ENCODE measurements around the gene WEE1.

GRCh38 chr11:9594267-9595046 lies 21.0 kb downstream of the WEE1 start:
- TF ChIP-seq, protein P1, sequence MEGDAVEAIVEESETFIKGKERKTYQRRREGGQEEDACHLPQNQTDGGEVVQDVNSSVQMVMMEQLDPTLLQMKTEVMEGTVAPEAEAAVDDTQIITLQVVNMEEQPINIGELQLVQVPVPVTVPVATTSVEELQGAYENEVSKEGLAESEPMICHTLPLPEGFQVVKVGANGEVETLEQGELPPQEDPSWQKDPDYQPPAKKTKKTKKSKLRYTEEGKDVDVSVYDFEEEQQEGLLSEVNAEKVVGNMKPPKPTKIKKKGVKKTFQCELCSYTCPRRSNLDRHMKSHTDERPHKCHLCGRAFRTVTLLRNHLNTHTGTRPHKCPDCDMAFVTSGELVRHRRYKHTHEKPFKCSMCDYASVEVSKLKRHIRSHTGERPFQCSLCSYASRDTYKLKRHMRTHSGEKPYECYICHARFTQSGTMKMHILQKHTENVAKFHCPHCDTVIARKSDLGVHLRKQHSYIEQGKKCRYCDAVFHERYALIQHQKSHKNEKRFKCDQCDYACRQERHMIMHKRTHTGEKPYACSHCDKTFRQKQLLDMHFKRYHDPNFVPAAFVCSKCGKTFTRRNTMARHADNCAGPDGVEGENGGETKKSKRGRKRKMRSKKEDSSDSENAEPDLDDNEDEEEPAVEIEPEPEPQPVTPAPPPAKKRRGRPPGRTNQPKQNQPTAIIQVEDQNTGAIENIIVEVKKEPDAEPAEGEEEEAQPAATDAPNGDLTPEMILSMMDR (IDR thresholded peaks at IDR 0.05) = no peak
- TF ChIP-seq REST (IDR thresholded peaks at IDR 0.05; ENCODE audit: insufficient read depth in 1 of 2, low read depth in 2 of 2, low read length in 1 of 2) (no peak), POLR2AphosphoS5 (IDR thresholded peaks at IDR 0.05; ENCODE audit: low read depth, low read length) (no peak)
